ENCODE results near the gene PDS5A.
"Not testable (repeated sequence)": the region's sequence is repeated elsewhere in the genome, so short reads cannot be mapped to it uniquely, and the experiment has no call there.

Gene PDS5A

GRCh38 chr4:39950861-39951481 is 26.7 kb downstream of the PDS5A start:
- no peak for DNase-seq

DNA sequence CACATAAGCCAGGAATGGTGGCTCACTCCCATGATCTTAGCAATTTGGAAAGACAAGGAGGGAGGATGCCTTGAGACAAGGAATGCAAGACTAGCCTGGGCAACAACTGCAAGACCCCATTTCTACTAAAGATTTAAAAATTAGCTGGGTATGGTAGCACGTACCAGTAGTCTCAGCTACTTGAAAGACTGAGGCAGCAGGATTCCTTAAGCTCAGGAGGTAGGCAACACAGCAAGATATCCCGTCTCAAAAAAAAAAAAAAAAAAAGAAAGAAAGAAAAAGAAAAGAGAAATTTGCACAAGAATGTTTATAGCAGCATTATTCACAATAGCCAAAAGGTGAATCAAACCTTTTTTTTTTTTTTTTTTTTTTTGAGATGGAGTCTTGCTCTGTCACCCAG is 29.7 kb downstream of the PDS5A start:
- no peak for DNase-seq

DNA sequence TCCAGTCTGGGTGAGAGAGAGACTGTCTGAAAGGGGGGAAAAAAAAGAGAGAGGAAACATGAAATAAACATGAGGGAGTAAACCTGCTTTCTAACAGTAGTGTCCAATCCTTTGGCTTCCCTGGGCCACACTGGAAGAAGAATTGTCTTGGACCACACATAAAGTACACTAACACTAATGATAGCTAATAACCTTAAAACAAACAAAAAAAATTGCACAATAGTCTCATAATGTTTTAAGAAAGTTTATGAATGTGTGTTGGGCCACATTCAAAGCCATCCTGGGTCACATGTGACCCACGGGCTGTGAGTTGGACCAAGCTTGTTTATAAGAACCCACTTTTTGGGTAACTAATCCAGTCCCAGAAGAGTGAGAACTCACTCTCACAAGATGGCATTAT is 30.3 kb downstream of the PDS5A start:
- no peak for DNase-seq

- DNase-seq, result not testable (repeated sequence)
Observed at GRCh38 chr4:39944245-39944644, 33.5 kb downstream of the PDS5A start.

DNA sequence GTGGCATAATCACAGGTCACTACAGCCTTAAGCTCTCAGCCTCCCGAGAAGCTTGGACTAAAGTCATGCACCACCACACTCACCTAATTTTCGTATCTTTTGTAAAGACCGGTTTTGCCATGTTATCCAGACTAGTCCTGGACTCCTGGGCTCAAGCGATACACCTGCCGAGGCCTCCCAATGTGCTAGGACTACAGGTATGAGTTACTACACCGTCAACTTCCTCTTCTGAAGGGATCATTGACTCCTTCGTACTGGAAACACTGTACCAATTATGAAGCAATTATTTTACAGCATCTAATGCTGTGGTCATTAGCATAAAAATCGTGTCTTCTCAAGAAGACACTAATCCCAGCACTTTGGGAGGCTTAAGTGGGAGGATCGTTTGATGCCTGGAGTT is 35.2 kb downstream of the PDS5A start:
- no peak for DNase-seq

GRCh38 chr4:39941682-39942217 is 36.0 kb downstream of the PDS5A start:
- DNase-seq, result no peak

- DNase-seq, result no peak
Observed at GRCh38 chr4:39937683-39938268, 39.9 kb downstream of the PDS5A start.

DNA sequence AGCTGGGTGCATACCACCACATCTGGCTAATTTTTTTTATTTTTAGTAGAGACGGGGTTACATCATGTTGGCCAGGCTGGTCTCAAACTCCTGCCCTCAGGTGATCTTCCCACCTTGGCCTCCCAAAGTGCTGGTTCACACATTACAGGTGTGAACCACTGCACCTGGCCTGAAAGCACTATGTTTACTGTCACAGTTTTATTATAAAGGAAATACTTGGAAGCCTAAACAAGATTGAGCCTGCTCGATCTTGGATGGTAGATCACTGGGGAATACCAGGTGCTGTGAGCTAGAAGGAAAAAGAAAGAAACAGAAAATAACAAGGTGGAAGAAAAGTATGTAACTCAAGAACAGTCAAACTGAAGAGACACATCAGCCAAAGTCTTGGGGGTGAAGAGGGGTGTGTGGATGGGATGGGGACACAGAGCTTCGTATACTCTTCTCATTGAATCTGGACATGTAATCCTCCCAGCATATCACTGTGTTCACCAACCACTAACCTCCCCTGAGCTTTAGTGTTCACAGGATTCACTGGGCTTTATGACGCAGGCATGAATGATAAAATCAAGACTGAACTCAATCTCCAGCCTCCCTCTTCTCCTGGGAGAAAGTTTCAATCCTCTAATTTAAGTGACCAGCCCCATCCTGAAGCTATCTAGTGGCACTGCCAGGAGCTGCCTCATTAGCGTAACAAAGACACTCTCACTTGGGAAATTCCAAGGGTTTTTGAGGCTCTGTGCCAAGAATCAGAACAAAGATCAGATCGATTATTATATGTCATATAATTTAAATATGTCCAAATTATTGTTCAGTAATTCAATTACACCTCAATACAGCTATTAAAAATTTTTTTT is 40.9 kb downstream of the PDS5A start:
- DNase-seq, result no peak

GRCh38 chr4:39933671-39934590 is 43.8 kb downstream of the PDS5A start:
- DNase-seq, result no peak

DNA sequence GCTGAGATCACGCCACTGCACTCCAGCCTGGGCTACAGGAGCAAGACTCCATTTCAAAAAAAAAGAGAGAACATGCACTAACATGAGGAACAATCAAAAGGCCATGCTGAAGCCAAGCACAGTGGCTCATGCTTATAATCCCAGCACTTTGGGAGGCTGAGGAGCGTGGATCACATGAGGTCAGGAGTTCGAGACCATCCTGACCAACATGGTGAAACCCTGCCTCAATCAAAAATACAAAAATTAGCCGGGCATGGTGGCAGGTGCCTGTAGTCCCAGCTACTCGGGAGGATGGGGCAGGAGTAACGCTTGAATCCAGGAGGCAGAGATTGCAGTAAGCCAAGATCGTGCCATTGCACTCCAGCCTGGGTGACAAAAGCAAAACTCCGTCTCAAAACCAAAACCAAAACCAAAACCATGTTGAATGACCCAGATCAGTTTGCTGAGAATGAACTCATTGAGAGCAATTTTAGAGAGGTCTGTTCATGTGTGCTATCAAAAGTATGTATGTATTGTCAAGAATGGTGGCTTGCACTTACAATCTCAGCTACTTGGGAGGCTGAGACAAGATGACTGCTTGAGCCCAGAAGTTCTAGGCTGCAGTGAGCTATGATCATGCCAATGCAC is 44.8 kb downstream of the PDS5A start:
- DNase-seq, result no peak

DNA sequence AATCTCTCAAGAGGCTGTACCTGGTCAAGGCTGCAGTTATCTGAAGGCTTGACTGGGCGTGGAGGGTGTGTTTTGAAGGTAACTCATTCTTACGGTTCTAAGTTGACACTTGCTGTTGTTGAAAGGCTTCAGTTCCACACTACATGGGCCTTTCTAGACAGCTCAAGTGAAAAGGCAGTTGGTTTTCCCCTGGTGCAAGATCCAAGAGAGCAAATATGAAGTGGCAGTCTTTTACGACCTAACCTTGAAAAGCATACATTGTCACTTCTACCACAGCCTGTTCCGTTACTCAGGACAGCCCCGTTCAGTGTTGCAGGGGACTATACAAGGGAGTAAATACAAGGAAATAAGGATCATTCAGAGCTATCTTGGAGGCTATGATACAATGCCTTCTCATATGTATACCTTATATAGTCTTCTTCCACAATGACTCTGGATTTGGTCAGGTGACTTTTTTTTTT is 46.2 kb downstream of the PDS5A start:
- no peak for DNase-seq

GRCh38 chr4:39928538-39928937 is 49.2 kb downstream of the PDS5A start:
- DNase-seq, result no peak

- DNase-seq, result no peak
Observed at GRCh38 chr4:39924014-39924413, 53.7 kb downstream of the PDS5A start.

GRCh38 chr4:39922399-39922798 is 55.3 kb downstream of the PDS5A start:
- no peak for DNase-seq

DNA sequence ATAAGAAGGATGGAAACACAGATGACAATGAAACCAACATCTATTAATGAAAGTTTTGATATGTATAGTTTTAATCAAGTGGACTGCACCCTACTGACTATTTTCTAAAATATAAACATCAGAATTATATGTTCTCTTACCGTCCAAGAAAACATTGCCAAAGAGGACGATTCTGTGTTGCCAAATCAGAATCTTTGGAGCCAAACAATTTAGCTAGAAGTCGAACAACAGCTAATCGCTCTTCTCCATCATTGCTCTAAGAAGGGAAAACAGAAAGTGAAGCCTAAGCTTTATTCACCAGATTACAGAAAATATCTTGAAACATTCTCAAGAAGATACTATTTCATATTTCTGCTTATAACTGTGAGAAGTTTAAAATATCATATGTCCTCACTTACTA is 64.2 kb downstream of the PDS5A start:
- no peak for DNase-seq

DNA sequence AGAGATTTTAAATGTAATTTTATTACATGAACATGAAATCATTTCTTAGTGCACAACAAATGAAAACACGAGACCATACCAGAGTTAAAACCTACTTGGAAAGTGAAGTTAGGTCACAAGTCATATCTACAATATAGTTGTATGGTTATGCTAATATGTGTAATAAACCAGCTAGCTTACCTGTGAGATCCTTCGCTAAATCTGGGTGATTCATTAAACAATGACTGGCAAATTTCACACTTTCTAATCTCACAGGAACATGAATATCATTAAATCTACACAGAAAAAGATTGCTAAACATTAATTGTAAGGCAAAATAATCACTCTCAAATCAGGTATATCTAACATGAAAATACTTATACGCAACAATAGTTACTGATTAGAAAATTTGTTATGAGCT is 67.6 kb downstream of the PDS5A start:
- no peak for DNase-seq

GRCh38 chr4:39908284-39908683 is 69.4 kb downstream of the PDS5A start:
- DNase-seq, result no peak

- DNase-seq, result no peak
Observed at GRCh38 chr4:39905656-39906055, 72.1 kb downstream of the PDS5A start.

- not testable (repeated sequence) for DNase-seq
Observed at GRCh38 chr4:39905019-39905418, 72.7 kb downstream of the PDS5A start.

GRCh38 chr4:39900966-39901365 is 76.7 kb downstream of the PDS5A start:
- no peak for DNase-seq

DNA sequence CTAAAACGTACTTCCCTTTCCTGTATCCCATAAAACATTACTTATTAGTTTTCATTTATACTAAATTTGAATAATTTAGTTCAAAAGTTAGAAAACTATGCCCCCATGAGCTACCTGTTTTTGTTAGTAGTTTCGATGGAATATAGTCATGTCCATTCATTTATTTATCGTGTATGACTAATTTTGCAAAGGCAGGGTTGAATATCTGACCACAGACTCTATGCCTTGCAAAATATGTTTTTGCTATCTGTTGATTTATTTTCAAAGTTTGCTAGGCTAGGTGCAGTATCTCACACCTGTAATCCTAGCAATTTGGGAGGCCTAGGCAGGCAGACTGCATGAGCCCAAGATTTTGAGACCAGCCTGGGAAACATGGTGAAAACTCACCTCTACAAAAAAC is 78.4 kb downstream of the PDS5A start:
- no peak for DNase-seq

DNA sequence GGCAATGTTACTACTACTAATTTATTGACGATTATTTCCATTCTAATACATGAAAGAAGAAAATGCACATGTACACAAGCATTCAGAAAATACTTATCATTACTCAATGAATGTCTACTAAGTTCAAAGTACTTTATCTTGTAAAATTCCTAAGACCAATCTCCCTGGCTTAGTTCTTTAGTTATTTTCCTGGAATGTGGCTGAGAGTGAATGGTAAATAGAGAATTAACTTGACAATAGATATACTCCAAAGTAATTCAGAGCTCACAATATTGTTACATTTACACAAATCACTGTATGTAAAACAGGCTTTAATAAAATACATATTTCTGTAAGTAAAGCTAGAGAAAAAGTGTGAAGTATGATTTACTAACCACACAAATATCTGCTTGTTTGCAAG is 79.7 kb downstream of the PDS5A start:
- DNase-seq, result no peak

Data from activated CD8-positive, alpha-beta memory T cell treated with anti-CD3 and anti-CD28 coated beads for 24 hours (primary cell).